IMR-90 (cell line): Measurements from ENCODE around the gene DPF3. TPM values are rescaled to one million over a fixed set of nuclear protein-coding genes. Genes with fewer than 3 reads are reported as not detected.

Experiments
- ATAC-seq: fragments of 200-7000 bp; cut with Tn5 transposase; 2 replicates; pipeline ENCODE4 v1.9.1; 2020; ENCODE audit warnings: low read depth, mild to moderate bottlenecking, moderate library complexity
- BruUV-seq: library from RNA; stranded (reverse); fragments of 400-500 nt; replicated peaks from 2 replicates; lab custom pipeline; 2021; lab: Mats Ljungman, UMichigan
- CTCF ChIA-PET: fragments of 300-600 bp; formaldehyde crosslinking; extraction: SDS; loops from one replicate; lab custom pipeline; 2021; ENCODE audit warnings: antibody characterized with exemption; lab: Yijun Ruan, JAX
- POLR2A ChIA-PET: fragments of 300-600 bp; sonication (Branson Sonifier 250); formaldehyde crosslinking; loops from one replicate; lab custom pipeline; 2022; ENCODE audit warnings: antibody characterized with exemption; ENCODE audit not compliant: unreplicated experiment; lab: Charles Lee
- DNase-seq: peaks from one replicate; pipeline ENCODE4 v3.0.0; 2013
- H2AFZ ChIP-seq: replicated peaks from 2 replicates; pipeline ENCODE3; 2013; ENCODE audit warnings: low read length, mild to moderate bottlenecking; ENCODE audit not compliant: poor library complexity
- H2AK5ac ChIP-seq: 2 replicates; pipeline ENCODE4 v1.6.1; 2013; ENCODE audit warnings: low read depth, low read length, inconsistent platforms
- H2AK9ac ChIP-seq: replicated peaks from 2 replicates; pipeline ENCODE3; 2013; ENCODE audit warnings: mild to moderate bottlenecking, low read depth, low read length, moderate library complexity; ENCODE audit not compliant: poor library complexity
- H2BK120ac ChIP-seq: 2 replicates; pipeline ENCODE4 v1.6.1; 2013; ENCODE audit warnings: low read depth, low read length, inconsistent platforms
- H2BK15ac ChIP-seq: 3 replicates; pipeline ENCODE4 v1.6.1; 2013; ENCODE audit warnings: low read depth, low read length, inconsistent platforms
- H2BK20ac ChIP-seq: 2 replicates; pipeline ENCODE4 v1.6.1; 2013; ENCODE audit warnings: low read depth, mild to moderate bottlenecking, inconsistent platforms, low read length, moderate library complexity
- H2BK5ac ChIP-seq: 2 replicates; pipeline ENCODE4 v1.6.1; 2013; ENCODE audit warnings: mild to moderate bottlenecking, low read depth, low read length, inconsistent platforms; ENCODE audit not compliant: poor library complexity, severe bottlenecking
- H3K14ac ChIP-seq: replicated peaks from 2 replicates; pipeline ENCODE4 v1.6.1; 2013; ENCODE audit warnings: low read depth, low read length, inconsistent platforms
- H3K18ac ChIP-seq: 2 replicates; pipeline ENCODE4 v1.6.1; 2013; ENCODE audit warnings: low read depth, low read length, control low read depth
- H3K23ac ChIP-seq: 2 replicates; pipeline ENCODE4 v1.6.1; 2013; ENCODE audit warnings: low read depth, low read length, inconsistent platforms
- H3K27ac ChIP-seq: 2 replicates; pipeline ENCODE4 v1.5.1; 2013; ENCODE audit warnings: mild to moderate bottlenecking, control low read depth, low read length; ENCODE audit not compliant: insufficient read depth
- H3K27me3 ChIP-seq: 2 replicates; pipeline ENCODE4 v1.6.1; 2013; ENCODE audit warnings: low read length; ENCODE audit not compliant: control insufficient read depth, insufficient read depth
- H3K36me3 ChIP-seq: 2 replicates; pipeline ENCODE4 v1.6.1; 2013; ENCODE audit warnings: low read length, mixed read lengths; ENCODE audit not compliant: control insufficient read depth, insufficient read depth
- H3K4ac ChIP-seq: 2 replicates; pipeline ENCODE4 v1.6.1; 2013; ENCODE audit warnings: low read depth, low read length, inconsistent platforms
- H3K4me1 ChIP-seq: 2 replicates; pipeline ENCODE4 v1.6.1; 2013; ENCODE audit warnings: low read length, mixed read lengths; ENCODE audit not compliant: control insufficient read depth, insufficient read depth
- H3K4me2 ChIP-seq: 2 replicates; pipeline ENCODE4 v1.6.1; 2013; ENCODE audit warnings: low read depth, mild to moderate bottlenecking, control low read depth, low read length, moderate library complexity
- H3K4me3 ChIP-seq: 2 replicates; pipeline ENCODE4 v1.5.1; 2013; ENCODE audit warnings: low read depth, mild to moderate bottlenecking, control low read depth, low read length, moderate library complexity; ENCODE audit not compliant: insufficient read depth
- H3K56ac ChIP-seq: 2 replicates; pipeline ENCODE4 v1.6.1; 2013; ENCODE audit warnings: low read length, inconsistent platforms; ENCODE audit not compliant: insufficient read depth; ENCODE audit errors: extremely low read depth
- H3K79me1 ChIP-seq, 2 experiments: 2 replicates each; pipeline ENCODE4 v1.6.1; 2013; ENCODE audit warnings: low read length in 2 of 2, inconsistent platforms in 1 of 2, low read depth in 1 of 2
- H3K9ac ChIP-seq: 2 replicates; pipeline ENCODE4 v1.6.1; 2013; ENCODE audit warnings: low read depth, low read length, control low read depth
- H3K9me1 ChIP-seq: 2 replicates; pipeline ENCODE4 v1.6.1; 2013; ENCODE audit warnings: low read length, inconsistent platforms; ENCODE audit not compliant: insufficient read depth
- H3K9me3 ChIP-seq: 2 replicates; pipeline ENCODE4 v1.6.1; 2013; ENCODE audit warnings: low read length; ENCODE audit not compliant: control insufficient read depth, insufficient read depth
- H4K20me1 ChIP-seq: 2 replicates; pipeline ENCODE4 v1.6.1; 2013; ENCODE audit warnings: low read length, inconsistent platforms; ENCODE audit not compliant: insufficient read depth
- H4K5ac ChIP-seq: 2 replicates; pipeline ENCODE4 v1.6.1; 2013; ENCODE audit warnings: mild to moderate bottlenecking, low read depth, low read length, control low read depth
- H4K8ac ChIP-seq, 2 experiments: 2 replicates each; pipeline ENCODE4 v1.6.1; 2013; ENCODE audit warnings: low read depth in 2 of 2, low read length in 2 of 2, control low read depth in 1 of 2, inconsistent platforms in 1 of 2
- H4K91ac ChIP-seq: 2 replicates; pipeline ENCODE4 v1.6.1; 2013; ENCODE audit warnings: low read depth, low read length, inconsistent platforms; ENCODE audit not compliant: insufficient read depth
- BHLHE40 ChIP-seq: fragments of 150-350 bp; IDR thresholded peaks from 2 replicates; pipeline ENCODE4 v1.6.1; 2016; ENCODE audit warnings: mild to moderate bottlenecking, low read depth, low read length
- CHD1 ChIP-seq: IDR thresholded peaks from 2 replicates; pipeline ENCODE4 v1.6.1; 2012; ENCODE audit warnings: low read depth, low read length, improper control_type of control experiment
- MAFK ChIP-seq: IDR thresholded peaks from 2 replicates; pipeline ENCODE4 v1.6.1; 2012; ENCODE audit warnings: low read depth, low read length, improper control_type of control experiment
- RFX5 ChIP-seq: IDR thresholded peaks from 2 replicates; pipeline ENCODE4 v1.8.0; 2012; ENCODE audit warnings: low read depth, mild to moderate bottlenecking, low read length, moderate library complexity
- SMC3 ChIP-seq: fragments of 150-350 bp; IDR thresholded peaks from 2 replicates; pipeline ENCODE4 v1.6.1; 2016; ENCODE audit warnings: low read depth, mild to moderate bottlenecking, antibody characterized with exemption, low read length, moderate library complexity
- WGBS, 2 experiments: methylation state at CpG; one replicate each; pipeline versions ENCODE4 v1.1.5 to v1.1.7; 2013; ENCODE audit warnings: missing lambda C conversion rate in 2 of 2; ENCODE audit not compliant: insufficient read length in 1 of 2; ENCODE audit errors: extremely low coverage in 2 of 2; 5-methylcytosine and 5-hydroxymethylcytosine counted together
- dilution Hi-C: fragments of 300-500 bp; cut with HindIII; formaldehyde crosslinking; loops from one replicate; pipeline ENCODE4 v1.14.3; 2018; ENCODE audit warnings: low sequenced_read_pairs; ENCODE audit not compliant: unreplicated experiment
- in situ Hi-C: fragments of 300-500 bp; cut with MboI; formaldehyde crosslinking; loops from 3 replicates; pipeline ENCODE4 v1.14.3; 2019; ENCODE audit warnings: low sequenced_read_pairs, inconsistent platforms, mixed read lengths
- intact Hi-C: fragments of 100-400 bp; cut with micrococcal nuclease; formaldehyde crosslinking; loops from 2 replicates; pipeline ENCODE4 v1.10.0; 2022
- polyA plus RNA-seq, 3 experiments: library from polyadenylated mRNA; depleted of rRNA; stranded (reverse); fragments of >200 nt; gene quantifications; 2 replicates each; pipeline ENCODE4 v1.2.3, GENCODE V29; 2012; ENCODE audit warnings: low replicate concordance in 1 of 3
- total RNA-seq: library from RNA; depleted of rRNA; stranded (reverse); fragments of >200 nt; gene quantifications from 2 replicates; pipeline ENCODE4 v1.2.3, GENCODE V29; 2012

Gene DPF3
- total and polyA plus RNA-seq, 2 of the 4 experiments (the other 2 are of a cell fraction) = 30.5 to 32.8 TPM

DNA sequence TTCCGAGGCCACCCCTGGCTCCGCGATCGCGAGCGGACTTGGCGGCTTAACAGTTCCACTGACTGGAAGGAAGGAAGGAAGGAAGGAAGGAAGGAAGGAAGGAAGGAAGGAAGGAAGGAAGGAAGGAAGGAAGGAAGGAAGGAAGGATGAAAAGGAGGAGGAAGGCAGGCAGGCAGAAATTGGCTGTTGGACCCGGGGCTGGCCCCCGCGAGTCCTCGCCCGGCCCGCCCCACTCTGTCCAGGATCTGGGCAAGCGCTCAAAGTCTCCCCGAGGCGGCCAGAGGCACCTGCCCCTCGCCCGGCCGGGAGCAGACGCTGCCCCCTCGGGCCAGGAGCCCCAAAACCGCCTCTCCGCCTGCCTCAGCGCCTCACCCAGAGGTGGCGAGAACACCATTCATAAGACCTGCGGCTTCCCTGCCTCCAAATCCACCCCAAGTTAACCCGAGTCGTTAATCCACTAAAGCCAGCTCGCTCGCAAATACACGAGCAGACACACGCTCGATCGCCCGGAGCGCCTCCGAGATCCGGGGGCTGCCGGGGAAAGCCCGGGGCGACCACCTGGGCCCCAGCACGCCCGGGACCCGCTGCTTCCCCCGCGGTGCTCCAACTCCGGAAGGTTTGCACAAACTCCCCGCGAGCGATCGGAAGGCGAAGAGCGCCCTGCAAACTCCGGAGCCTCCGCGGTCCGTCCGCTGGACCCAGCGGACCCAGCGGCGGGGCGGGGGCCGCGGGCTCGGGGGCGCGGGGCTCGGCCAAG lies 844 bp downstream of the DPF3 start:
- in situ Hi-C loops = no loop called here
- peak overlapping the region; percentile 32; the same call in 1 of the 2 replicates for H4K91ac ChIP-seq
- H3K9me3 ChIP-seq = no peaks in the 10 kb centered on the region
- intact Hi-C loops = loop anchor here (1.0 to 5.0 kb wide), 6 partner anchors 91 to 376 kb away; no protein-coding TSS in a partner anchor
- peak overlapping the region; percentile 64 for H2BK5ac ChIP-seq
- peak overlapping the region; percentile 84 for H2AFZ ChIP-seq
- peak overlapping the region; percentile 32 for H3K27ac ChIP-seq
- H4K8ac ChIP-seq = no peak overlapping the region; a peak in 1 of 4 replicates
- peak overlapping the region; percentile 68 for H3K9ac ChIP-seq
- TF ChIP-seq CHD1 = no peak
- TF ChIP-seq RFX5 = no peak
- no peak for TF ChIP-seq SMC3
- TF ChIP-seq BHLHE40 = no peak
- no peak for TF ChIP-seq MAFK
- H3K4me2 ChIP-seq = peak overlapping the region; percentile 91
- 0% methylated on average over 27 of the region's 68 CpGs; no CpG with 5 or more reads in 1 of the 2 experiments for WGBS, 2 experiments
- H3K18ac ChIP-seq = no peak overlapping the region
- peak overlapping the region; percentile 76 for H3K4me3 ChIP-seq
- peak overlapping the region; percentile 86 for H2AK9ac ChIP-seq
- H3K56ac ChIP-seq = no peak overlapping the region
- no peaks in the 10 kb centered on the region for H3K36me3 ChIP-seq
- BruUV-seq = no TSS peak
- no peak for DNase-seq
- peaks cover 20% of the 10 kb centered on the region for H3K4me1 ChIP-seq
- H4K5ac ChIP-seq = no peak overlapping the region
- H4K20me1 ChIP-seq = peaks cover 33% of the 10 kb centered on the region
- H2AK5ac ChIP-seq = peak overlapping the region; percentile 55; the same call in 1 of the 2 replicates
- H2BK20ac ChIP-seq = no peak overlapping the region
- 0 out of 2 replicates have a peak overlapping the region, but pooled peaks have one; percentile 12 for H3K14ac ChIP-seq
- H3K4ac ChIP-seq = peak overlapping the region; percentile 49
- peak; percentile 6 for ATAC-seq
- no peak overlapping the region for H2BK15ac ChIP-seq
- H3K23ac ChIP-seq = peak overlapping the region; percentile 60; the same call in 1 of the 2 replicates
- dilution Hi-C loops = no loop called here
- H3K27me3 ChIP-seq = no peaks in the 10 kb centered on the region
- ChIA-PET CTCF (interaction anchor here (1.4 to 2.0 kb wide), 2 partner anchors 376 to 379 kb away, joined by 7 to 11 read pairs; no protein-coding TSS in a partner anchor), POLR2A (no interaction called here)
- H2BK120ac ChIP-seq = peak overlapping the region; percentile 32; the same call in 1 of the 2 replicates
- no peaks in the 10 kb centered on the region; the same call in 1 of the 2 replicates for H3K9me1 ChIP-seq
- peaks cover 26 to 39% of the 10 kb centered on the region in 2 experiments for H3K79me1 ChIP-seq
